Measurements from ENCODE around the gene SMIM13. TPM values are rescaled to one million over a fixed set of nuclear protein-coding genes. Genes with fewer than 3 reads are reported as not detected.

SMIM13 gene
- total RNA-seq, 1 donor from 2014 or later = 10.6 TPM

- Mint-ChIP-seq H3K36me3 (ENCODE audit: unreplicated experiment) (no peaks in the 10 kb centered on the region), H3K27ac (ENCODE audit: unreplicated experiment) (no peak overlapping the region), H3K9me3 (ENCODE audit: unreplicated experiment) (no peaks in the 10 kb centered on the region), H3K4me1 (ENCODE audit: low read depth, unreplicated experiment) (peaks cover 3% of the 10 kb centered on the region), H3K4me3 (ENCODE audit: unreplicated experiment) (no peak overlapping the region), H3K27me3 (ENCODE audit: unreplicated experiment) (peaks cover 2% of the 10 kb centered on the region)
- no peak for TF ChIP-seq CTCF (IDR thresholded peaks at IDR 0.05; ENCODE audit: partially characterized antibody, unreplicated experiment)
- no peak for DNase-seq
Observed at GRCh38 chr6:11177271-11177670, 83.6 kb downstream of the SMIM13 start.

GRCh38 chr6:11179088-11179418 lies 85.4 kb downstream of the SMIM13 start:
- Mint-ChIP-seq H3K4me1 (ENCODE audit: low read depth, unreplicated experiment) (peaks cover 3% of the 10 kb centered on the region), H3K36me3 (ENCODE audit: unreplicated experiment) (no peaks in the 10 kb centered on the region), H3K27me3 (ENCODE audit: unreplicated experiment) (peaks cover 2% of the 10 kb centered on the region), H3K27ac (ENCODE audit: unreplicated experiment) (no peak overlapping the region), H3K4me3 (ENCODE audit: unreplicated experiment) (no peak overlapping the region), H3K9me3 (ENCODE audit: unreplicated experiment) (no peaks in the 10 kb centered on the region)
- TF ChIP-seq CTCF (IDR thresholded peaks at IDR 0.05; ENCODE audit: partially characterized antibody, unreplicated experiment) = no peak
- DNase-seq = no peak

GRCh38 chr6:11179419-11180202 lies 86.0 kb downstream of the SMIM13 start:
- H3K27me3 Mint-ChIP-seq (ENCODE audit: unreplicated experiment) = no peaks in the 10 kb centered on the region
- H3K4me1 Mint-ChIP-seq (ENCODE audit: low read depth, unreplicated experiment) = peaks cover 3% of the 10 kb centered on the region
- no peak overlapping the region for H3K4me3 Mint-ChIP-seq (ENCODE audit: unreplicated experiment)
- no peak for TF ChIP-seq CTCF (IDR thresholded peaks at IDR 0.05; ENCODE audit: partially characterized antibody, unreplicated experiment)
- H3K27ac Mint-ChIP-seq (ENCODE audit: unreplicated experiment) = no peak overlapping the region
- H3K36me3 Mint-ChIP-seq (ENCODE audit: unreplicated experiment) = no peaks in the 10 kb centered on the region
- no peaks in the 10 kb centered on the region for H3K9me3 Mint-ChIP-seq (ENCODE audit: unreplicated experiment)
- no peak for DNase-seq

- H3K4me3 Mint-ChIP-seq (ENCODE audit: unreplicated experiment) = no peak overlapping the region
- H3K27ac Mint-ChIP-seq (ENCODE audit: unreplicated experiment) = no peak overlapping the region
- peaks cover 3% of the 10 kb centered on the region for H3K4me1 Mint-ChIP-seq (ENCODE audit: low read depth, unreplicated experiment)
- H3K36me3 Mint-ChIP-seq (ENCODE audit: unreplicated experiment) = no peaks in the 10 kb centered on the region
- DNase-seq = no peak
- no peak for TF ChIP-seq CTCF (IDR thresholded peaks at IDR 0.05; ENCODE audit: partially characterized antibody, unreplicated experiment)
- no peaks in the 10 kb centered on the region for H3K27me3 Mint-ChIP-seq (ENCODE audit: unreplicated experiment)
- no peaks in the 10 kb centered on the region for H3K9me3 Mint-ChIP-seq (ENCODE audit: unreplicated experiment)
Observed at GRCh38 chr6:11181478-11182136, 88.0 kb downstream of the SMIM13 start.

GRCh38 chr6:11183761-11184362 lies 90.2 kb downstream of the SMIM13 start:
- no peak overlapping the region for H3K27ac Mint-ChIP-seq (ENCODE audit: unreplicated experiment)
- no peak for TF ChIP-seq CTCF (IDR thresholded peaks at IDR 0.05; ENCODE audit: partially characterized antibody, unreplicated experiment)
- H3K9me3 Mint-ChIP-seq (ENCODE audit: unreplicated experiment) = no peaks in the 10 kb centered on the region
- H3K36me3 Mint-ChIP-seq (ENCODE audit: unreplicated experiment) = no peaks in the 10 kb centered on the region
- H3K4me3 Mint-ChIP-seq (ENCODE audit: unreplicated experiment) = no peak overlapping the region
- H3K4me1 Mint-ChIP-seq (ENCODE audit: low read depth, unreplicated experiment) = peaks cover 3% of the 10 kb centered on the region
- no peak for DNase-seq
- peaks cover 2% of the 10 kb centered on the region for H3K27me3 Mint-ChIP-seq (ENCODE audit: unreplicated experiment)

Measured in glutamatergic neuron (in vitro differentiated cells).